Hepatocyte (in vitro differentiated cells): ENCODE results near the gene HTD2. TPM values are rescaled to one million over a fixed set of nuclear protein-coding genes. Genes with fewer than 3 reads are reported as not detected.
"Not testable (repeated sequence)": the region's sequence is repeated elsewhere in the genome, so short reads cannot be mapped to it uniquely, and the experiment has no call there.

Experiments used
- DNase-seq: peaks from one replicate; pipeline ENCODE4 v3.0.0-alpha.2; 2016; ENCODE audit warnings: low spot score
- H2AFZ ChIP-seq: fragments of 200-600 bp; sonication (generic); 2 replicates; pipeline ENCODE4 v1.6.0; 2016; ENCODE audit warnings: antibody characterized with exemption, mild to moderate bottlenecking
- H3K27ac ChIP-seq: fragments of 200-600 bp; sonication (generic); 2 replicates; pipeline ENCODE4 v1.5.1; 2016; ENCODE audit warnings: mild to moderate bottlenecking
- H3K27me3 ChIP-seq: fragments of 200-600 bp; sonication (generic); 2 replicates; pipeline ENCODE4 v1.6.1; 2016
- H3K36me3 ChIP-seq: fragments of 200-600 bp; sonication (generic); replicated peaks from 2 replicates; pipeline ENCODE4 v1.5.1; 2016; ENCODE audit warnings: low read depth; ENCODE audit not compliant: insufficient read depth
- H3K4me1 ChIP-seq: fragments of 200-600 bp; sonication (generic); 2 replicates; pipeline ENCODE4 v1.5.1; 2016; ENCODE audit warnings: mild to moderate bottlenecking, moderate library complexity; ENCODE audit not compliant: insufficient read depth
- H3K4me2 ChIP-seq: fragments of 200-600 bp; sonication (generic); 2 replicates; pipeline ENCODE4 v1.6.0; 2016
- H3K4me3 ChIP-seq: fragments of 200-600 bp; sonication (generic); 2 replicates; pipeline ENCODE4 v1.5.1; 2016; ENCODE audit warnings: mild to moderate bottlenecking
- H3K79me2 ChIP-seq: fragments of 200-600 bp; sonication (generic); 2 replicates; pipeline ENCODE4 v1.6.0; 2017; ENCODE audit warnings: mild to moderate bottlenecking
- H3K9me2 ChIP-seq: fragments of 200-600 bp; sonication (generic); replicated peaks from 2 replicates; pipeline ENCODE4 v1.6.0; 2017; ENCODE audit warnings: mild to moderate bottlenecking; ENCODE audit not compliant: insufficient read depth
- H3K9me3 ChIP-seq: fragments of 200-600 bp; sonication (generic); 2 replicates; pipeline ENCODE4 v1.5.1; 2016; ENCODE audit warnings: low read depth, mild to moderate bottlenecking
- H4K20me1 ChIP-seq: fragments of 200-600 bp; sonication (generic); 2 replicates; pipeline ENCODE4 v1.6.0; 2016; ENCODE audit warnings: mild to moderate bottlenecking; ENCODE audit not compliant: insufficient read depth, poor library complexity, severe bottlenecking
- EZH2 ChIP-seq: fragments of 200-600 bp; sonication (generic); IDR thresholded peaks from 2 replicates; pipeline ENCODE4 v1.6.1; 2016; ENCODE audit warnings: antibody characterized with exemption, mild to moderate bottlenecking, borderline replicate concordance
- EZH2phosphoT487 ChIP-seq: fragments of 200-600 bp; sonication (generic); IDR thresholded peaks from one replicate; pipeline ENCODE4 v1.6.1; 2018; ENCODE audit warnings: antibody characterized with exemption, mild to moderate bottlenecking, low read depth, moderate library complexity; ENCODE audit not compliant: unreplicated experiment, severe bottlenecking
- WGBS: methylation state at CpG from one replicate; pipeline ENCODE4 v1.1.6; 2016; ENCODE audit warnings: low lambda C conversion rate; ENCODE audit errors: missing lambda C conversion rate; 5-methylcytosine and 5-hydroxymethylcytosine counted together
- polyA plus RNA-seq: library from polyadenylated mRNA; unstranded; fragments of >200 nt; fragmentation: Nextera tagmentation; extraction: Ambion mirVana; gene quantifications from 2 replicates; pipeline ENCODE4 v1.2.1, GENCODE V29; 2016
- total RNA-seq: library from RNA; depleted of rRNA; stranded (reverse); fragments of >200 nt; gene quantifications from 2 replicates; pipeline ENCODE4 v1.2.3, GENCODE V29; 2014
- TF ChIP-seq, protein P1 (sequence below): fragments of 200-600 bp; sonication (generic); IDR thresholded peaks from 2 replicates; pipeline ENCODE4 v1.5.1; 2016; ENCODE audit warnings: antibody characterized with exemption, mild to moderate bottlenecking; ENCODE audit not compliant: poor library complexity

HTD2 gene
- total and polyA plus RNA-seq, 2 experiments from 2014 or later, result 13.0 to 19.0 TPM

DNA sequence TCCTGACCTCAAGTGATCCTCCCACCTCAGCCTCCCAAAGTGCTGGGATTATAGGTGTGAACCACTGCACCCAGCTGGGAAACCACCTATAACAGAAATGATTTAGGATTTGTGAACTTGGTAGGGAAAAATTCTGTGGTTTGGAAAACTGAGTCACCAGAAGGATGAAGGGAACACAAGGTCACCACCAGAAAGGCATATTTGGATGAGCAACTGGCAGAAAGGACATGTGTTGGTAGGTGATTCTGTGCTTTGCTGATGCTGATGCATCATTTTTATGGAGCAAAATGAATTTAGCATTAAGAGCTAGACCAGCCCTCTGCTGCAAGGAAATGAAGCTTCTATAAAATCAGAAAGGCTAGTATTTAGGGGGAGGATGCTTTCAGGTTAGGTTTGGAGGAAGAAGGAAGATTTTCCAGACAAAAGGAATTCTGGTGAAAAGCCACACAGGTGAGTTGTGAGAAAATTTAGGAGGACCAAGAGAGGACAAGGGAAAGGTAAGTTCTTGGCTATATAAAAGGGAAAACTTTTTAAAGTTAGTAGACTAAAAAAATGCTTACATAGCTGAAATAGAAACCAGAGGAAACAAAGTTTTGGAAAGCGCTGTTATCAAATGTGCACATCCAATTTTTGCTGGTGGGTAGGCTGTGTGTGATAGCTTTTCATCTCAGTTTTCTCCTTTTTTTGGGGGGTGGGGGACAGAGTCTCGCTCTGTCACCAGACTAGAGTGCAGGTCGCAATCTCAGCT lies 30.0 kb downstream of the HTD2 start:
- Histone ChIP-seq H3K27me3 (no peaks in the 10 kb centered on the region), H4K20me1 (no peaks in the 10 kb centered on the region), H3K4me3 (no peak overlapping the region), H3K4me2 (peak overlapping the region; percentile 93), H3K9me2 (no peaks in the 10 kb centered on the region), H3K79me2 (peaks cover 41% of the 10 kb centered on the region), H3K4me1 (peaks cover 8% of the 10 kb centered on the region), H3K9me3 (no peaks in the 10 kb centered on the region), H3K36me3 (no peaks in the 10 kb centered on the region), H2AFZ (no peak overlapping the region), H3K27ac (no peak overlapping the region)
- DNase-seq, result no peak
- WGBS, result 90% methylated on average over 3 of the region's 3 CpGs
- TF ChIP-seq EZH2phosphoT487 (no peak), EZH2 (no peak)
- TF ChIP-seq, protein P1, sequence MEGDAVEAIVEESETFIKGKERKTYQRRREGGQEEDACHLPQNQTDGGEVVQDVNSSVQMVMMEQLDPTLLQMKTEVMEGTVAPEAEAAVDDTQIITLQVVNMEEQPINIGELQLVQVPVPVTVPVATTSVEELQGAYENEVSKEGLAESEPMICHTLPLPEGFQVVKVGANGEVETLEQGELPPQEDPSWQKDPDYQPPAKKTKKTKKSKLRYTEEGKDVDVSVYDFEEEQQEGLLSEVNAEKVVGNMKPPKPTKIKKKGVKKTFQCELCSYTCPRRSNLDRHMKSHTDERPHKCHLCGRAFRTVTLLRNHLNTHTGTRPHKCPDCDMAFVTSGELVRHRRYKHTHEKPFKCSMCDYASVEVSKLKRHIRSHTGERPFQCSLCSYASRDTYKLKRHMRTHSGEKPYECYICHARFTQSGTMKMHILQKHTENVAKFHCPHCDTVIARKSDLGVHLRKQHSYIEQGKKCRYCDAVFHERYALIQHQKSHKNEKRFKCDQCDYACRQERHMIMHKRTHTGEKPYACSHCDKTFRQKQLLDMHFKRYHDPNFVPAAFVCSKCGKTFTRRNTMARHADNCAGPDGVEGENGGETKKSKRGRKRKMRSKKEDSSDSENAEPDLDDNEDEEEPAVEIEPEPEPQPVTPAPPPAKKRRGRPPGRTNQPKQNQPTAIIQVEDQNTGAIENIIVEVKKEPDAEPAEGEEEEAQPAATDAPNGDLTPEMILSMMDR, result no peak

DNA sequence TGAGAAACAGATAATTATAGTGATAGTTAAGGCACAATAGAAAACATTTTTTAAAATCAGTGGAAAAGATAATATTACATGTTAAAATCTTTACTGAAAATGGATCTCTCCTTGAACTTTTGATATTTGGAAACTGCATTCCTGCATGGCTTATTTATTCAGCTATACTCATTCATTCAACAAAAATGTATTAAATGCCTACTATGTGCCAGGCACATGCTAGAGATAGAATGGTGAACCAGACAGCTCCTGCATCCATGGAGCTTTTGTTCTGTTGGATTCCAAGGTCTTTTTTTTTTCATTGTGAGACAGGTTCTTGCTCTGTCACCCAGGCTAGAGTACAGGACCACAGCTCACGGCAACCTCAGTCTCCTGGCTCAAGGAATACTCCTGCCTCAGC lies 30.9 kb downstream of the HTD2 start:
- H3K4me1 ChIP-seq, result peaks cover 8% of the 10 kb centered on the region

DNA sequence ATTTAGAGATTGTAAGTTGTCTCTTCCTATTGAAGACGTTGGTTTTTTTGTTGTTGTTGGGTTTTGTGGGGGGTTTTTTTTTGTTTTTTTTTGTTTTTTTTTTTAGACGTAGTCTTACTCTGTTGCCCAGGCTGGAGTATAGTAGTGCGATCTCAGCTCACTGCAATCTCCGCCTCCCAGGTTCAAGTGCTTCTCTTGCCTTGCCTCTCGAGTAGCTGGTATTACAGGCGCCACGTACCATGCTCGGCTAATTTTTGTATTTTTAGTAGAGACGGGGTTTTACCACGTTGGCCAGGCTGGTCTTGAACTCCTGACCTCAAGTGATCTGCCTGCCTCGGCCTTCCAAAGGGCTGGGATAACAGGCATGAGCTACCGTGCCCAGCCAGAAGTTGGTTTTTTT lies 32.8 kb downstream of the HTD2 start:
- H3K9me3 ChIP-seq, H3K4me2 ChIP-seq, DNase-seq, H4K20me1 ChIP-seq, H3K27ac ChIP-seq, H3K27me3 ChIP-seq, H3K4me1 ChIP-seq, H2AFZ ChIP-seq, H3K9me2 ChIP-seq, H3K36me3 ChIP-seq, H3K4me3 ChIP-seq: not testable (repeated sequence)
- H3K79me2 ChIP-seq, result peaks cover 39% of the 10 kb centered on the region
- 94% methylated on average over 12 of the region's 12 CpGs for WGBS

More for the DNA sequence above, 30.9 kb downstream of the HTD2 start:
- Histone ChIP-seq H3K27ac (no peak overlapping the region), H3K36me3 (no peaks in the 10 kb centered on the region), H3K9me3 (no peaks in the 10 kb centered on the region), H3K4me2 (no peak overlapping the region), H3K4me3 (no peak overlapping the region), H3K79me2 (peaks cover 44% of the 10 kb centered on the region), H3K9me2 (no peaks in the 10 kb centered on the region), H2AFZ (no peak overlapping the region), H4K20me1 (no peaks in the 10 kb centered on the region), H3K27me3 (no peaks in the 10 kb centered on the region)
- 94% methylated on average over 1 of the region's 1 CpG for WGBS
- TF ChIP-seq, protein P1, result no peak
- TF ChIP-seq EZH2phosphoT487 (no peak), EZH2 (no peak)
- no peak for DNase-seq

DNA sequence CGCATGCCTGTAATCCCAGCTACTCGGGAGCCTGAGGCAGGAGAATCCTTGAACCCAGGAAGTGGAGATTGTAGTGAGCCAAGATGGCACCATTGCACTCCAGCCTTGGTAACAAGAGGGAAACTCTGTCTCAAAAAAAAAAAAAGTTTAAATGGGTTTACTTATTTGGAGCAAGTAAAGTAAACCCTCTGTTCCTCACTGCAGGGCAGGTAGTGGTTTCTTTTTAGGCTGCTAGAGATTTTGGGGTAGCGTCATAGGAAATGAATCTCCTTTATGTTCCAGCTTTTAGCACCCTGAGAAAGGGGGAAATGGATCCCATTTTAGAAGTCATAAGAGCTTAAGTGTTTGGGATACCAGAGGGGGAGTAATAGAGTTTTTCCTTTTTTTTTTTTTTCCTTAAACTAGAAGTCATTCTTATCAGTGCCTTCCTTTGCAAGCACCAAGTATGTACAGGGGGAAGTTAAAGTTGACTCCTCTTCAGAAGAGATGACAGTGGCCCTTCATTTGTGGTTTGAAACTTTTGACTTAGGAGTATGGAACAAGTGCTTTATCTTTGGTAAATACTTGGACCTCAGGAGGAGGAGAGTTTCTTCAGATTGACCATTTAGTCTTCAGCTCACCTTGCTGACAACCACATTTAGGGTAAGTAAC lies 34.4 kb downstream of the HTD2 start:
- Histone ChIP-seq H3K9me3 (no peaks in the 10 kb centered on the region), H3K9me2 (no peaks in the 10 kb centered on the region), H3K27me3 (no peaks in the 10 kb centered on the region), H3K4me2 (no peak overlapping the region), H3K36me3 (no peaks in the 10 kb centered on the region), H2AFZ (no peak overlapping the region), H3K4me3 (no peak overlapping the region), H3K27ac (no peak overlapping the region), H3K4me1 (peaks cover 4% of the 10 kb centered on the region), H3K79me2 (peaks cover 35% of the 10 kb centered on the region), H4K20me1 (no peaks in the 10 kb centered on the region)
- TF ChIP-seq, protein P1, result no peak
- TF ChIP-seq EZH2phosphoT487, result no peak
- TF ChIP-seq EZH2, result no peak
- no peak for DNase-seq
- WGBS, result 99% methylated on average over 3 of the region's 3 CpGs
